AG04450 (cell line): ENCODE results near the gene ABLIM3. TPM values are rescaled to one million over a fixed set of nuclear protein-coding genes. Genes with fewer than 3 reads are reported as not detected.

Experiments used
- CTCF ChIA-PET: fragments of 300-600, 350-600 bp; formaldehyde crosslinking; extraction: SDS; loops from one replicate; lab custom pipeline; 2022; ENCODE audit warnings: antibody characterized with exemption, inconsistent platforms; lab: Charles Lee
- POLR2A ChIA-PET: fragments of 350-600 bp; formaldehyde crosslinking; extraction: SDS; loops from one replicate; lab custom pipeline; 2021; ENCODE audit warnings: antibody characterized with exemption, inconsistent platforms; lab: Yijun Ruan, JAX
- DNase-seq: peaks from one replicate; pipeline ENCODE4 v3.0.0-alpha.2; 2011; ENCODE audit warnings: low read depth, low spot score
- H3K27ac ChIP-seq: one replicate; pipeline ENCODE4 v1.5.1; 2012; ENCODE audit warnings: low read depth, low read length, control low read depth
- H3K27me3 ChIP-seq: one replicate; pipeline ENCODE4 v1.6.0; 2012; ENCODE audit warnings: low read length; ENCODE audit not compliant: control insufficient read depth, insufficient read depth
- H3K4me3 ChIP-seq: 2 replicates; pipeline ENCODE4 v1.5.1; 2011; ENCODE audit warnings: mild to moderate bottlenecking, low read depth, low read length, control low read depth
- H3K9me3 ChIP-seq: 2 replicates; pipeline ENCODE4 v1.5.1; 2012; ENCODE audit warnings: low read length; ENCODE audit not compliant: control insufficient read depth, insufficient read depth
- CTCF ChIP-seq: IDR thresholded peaks from 2 replicates; pipeline ENCODE4 v1.5.1; 2011; ENCODE audit warnings: low read depth, low read length, control low read depth, inconsistent platforms
- polyA minus RNA-seq: library from RNA; depleted of rRNA, polyadenylated mRNA; stranded (reverse); fragments of >200 nt; gene quantifications from 2 replicates; pipeline ENCODE4 v1.2.3, GENCODE V29; 2011; rRNA and poly(A)+ RNA removed
- polyA plus RNA-seq: library from polyadenylated mRNA; depleted of rRNA; stranded (reverse); fragments of >200 nt; gene quantifications from 2 replicates; pipeline ENCODE4 v1.2.3, GENCODE V29; 2011; rRNA removed

Gene ABLIM3
- polyA plus RNA-seq: 52.6 and 60.6 TPM in 2 replicates
- 90.4 and 128 TPM in 2 replicates for polyA minus RNA-seq

GRCh38 chr5:149141224-149141956, at the start of gene ABLIM3:
TSS of gene ABLIM3 (plus strand) at chr5:149141493. CDS start at chr5:149142096, 603 bp downstream.
- H3K4me3 ChIP-seq: peak within 1 kb of the TSS; percentile 94
- ChIA-PET POLR2A (interaction anchor here (0.7 to 1.5 kb wide), 3 partner anchors 33 to 84 kb away, joined by 3 to 7 read pairs (median 3); no protein-coding TSS in a partner anchor), CTCF (interaction anchor here (0.6 to 8.0 kb wide), 35 partner anchors 8 to 719 kb away, joined by 3 to 103 read pairs (median 5); no protein-coding TSS in a partner anchor)
- no peak for DNase-seq
- H3K27ac ChIP-seq: peak within 1 kb of the TSS; percentile 69
- no peaks in the 10 kb centered on the region for H3K27me3 ChIP-seq
- peaks cover 3% of the 10 kb centered on the region; the same call in 1 of the 2 replicates for H3K9me3 ChIP-seq
- peak; percentile 76 for TF ChIP-seq CTCF

GRCh38 chr5:149093625-149094024, 47.7 kb upstream of the ABLIM3 start:
- no peak overlapping the region for H3K4me3 ChIP-seq
- DNase-seq: no peak
- no peak for TF ChIP-seq CTCF
- peaks cover 5% of the 10 kb centered on the region for H3K27me3 ChIP-seq
- no peaks in the 10 kb centered on the region for H3K9me3 ChIP-seq
- CTCF ChIA-PET: no interaction called here
- POLR2A ChIA-PET: no interaction called here
- H3K27ac ChIP-seq: no peak overlapping the region

- CTCF ChIA-PET: interaction anchor here (1.4 kb wide), 1 partner anchor 365 kb away, joined by 5 read pairs; no protein-coding TSS in a partner anchor
- Histone ChIP-seq H3K27me3 (peaks cover 5% of the 10 kb centered on the region), H3K27ac (no peak overlapping the region), H3K9me3 (no peaks in the 10 kb centered on the region), H3K4me3 (no peak overlapping the region)
- POLR2A ChIA-PET: no interaction called here
- TF ChIP-seq CTCF: no peak
- no peak for DNase-seq
Measured at GRCh38 chr5:149094996-149095395, 46.3 kb upstream of the ABLIM3 start.

GRCh38 chr5:149099920-149100319, 41.4 kb upstream of the ABLIM3 start:
- TF ChIP-seq CTCF: no peak
- DNase-seq: no peak
- ChIA-PET CTCF (interaction anchor here (0.9 to 1.2 kb wide), 2 partner anchors 15 to 369 kb away, joined by 4 to 5 read pairs; no protein-coding TSS in a partner anchor), POLR2A (no interaction called here)
- Histone ChIP-seq H3K27me3 (peaks cover 5% of the 10 kb centered on the region), H3K9me3 (no peaks in the 10 kb centered on the region), H3K27ac (no peak overlapping the region), H3K4me3 (no peak overlapping the region)

- Histone ChIP-seq H3K27ac (no peak overlapping the region), H3K27me3 (peaks cover 5% of the 10 kb centered on the region), H3K9me3 (no peaks in the 10 kb centered on the region), H3K4me3 (no peak overlapping the region)
- DNase-seq: no peak
- ChIA-PET POLR2A (no interaction called here), CTCF (interaction anchor here (0.9 to 1.2 kb wide), 2 partner anchors 14 to 369 kb away, joined by 4 to 5 read pairs; no protein-coding TSS in a partner anchor)
- no peak for TF ChIP-seq CTCF
Measured at GRCh38 chr5:149100331-149100730, 41.0 kb upstream of the ABLIM3 start.
